B cell (primary cell): ENCODE measurements around the gene CHRM1. TPM values are rescaled to one million over a fixed set of nuclear protein-coding genes. Genes with fewer than 3 reads are reported as not detected.

Experiments
- ATAC-seq: fragments of 200-7000 bp; cut with Tn5 transposase; one replicate; pipeline ENCODE4 v1.10.0; 2021; ENCODE audit warnings: low read depth, mild to moderate bottlenecking, moderate number of reproducible peaks, moderate library complexity
- CTCF ChIA-PET: fragments of 350-600 bp; sonication (Branson Sonifier 250); formaldehyde crosslinking; loops from one replicate; lab custom pipeline; 2021; ENCODE audit warnings: antibody characterized with exemption, inconsistent platforms; lab: Charles Lee
- POLR2A ChIA-PET: fragments of 350-600 bp; sonication (Branson Sonifier 250); formaldehyde crosslinking; loops from one replicate; lab custom pipeline; 2021; ENCODE audit warnings: antibody characterized with exemption; lab: Charles Lee
- DNase-seq: peaks from one replicate; pipeline ENCODE4 v3.0.0; 2013
- H2AFZ ChIP-seq: 2 replicates; pipeline ENCODE4 v1.6.1; 2012; ENCODE audit warnings: mild to moderate bottlenecking, low read depth, low read length; ENCODE audit not compliant: insufficient read depth, poor library complexity, severe bottlenecking
- H3K27ac ChIP-seq, 2 donors: 1 replicate in 1 of 2; 2 replicates in 1 of 2; pipeline ENCODE4 v1.5.1; 2012 to 2013; ENCODE audit warnings: low read length in 2 of 2, mild to moderate bottlenecking in 2 of 2, moderate library complexity in 1 of 2
- H3K27me3 ChIP-seq, 4 experiments: fragments of 200-600 bp in 1 of 4; sonication (generic) in 1 of 4; replicated peaks in 1 of 4; 1 replicate in 2 of 4; 2 replicates in 2 of 4; pipeline versions ENCODE4 v1.6.1 to v1.7.0; 2013 to 2016; ENCODE audit warnings: low read length in 3 of 4, mild to moderate bottlenecking in 2 of 4, mixed read lengths in 1 of 4, moderate library complexity in 1 of 4; ENCODE audit not compliant: insufficient read depth in 4 of 4, control insufficient read depth in 3 of 4; ENCODE audit errors: control extremely low read depth in 1 of 4
- H3K36me3 ChIP-seq, 2 experiments: replicated peaks in 1 of 2; 1 replicate in 1 of 2; 2 replicates in 1 of 2; pipeline versions ENCODE4 v1.6.1 to v1.7.1; 2013; ENCODE audit warnings: low read length in 1 of 2; ENCODE audit not compliant: insufficient read depth in 2 of 2, control insufficient read depth in 1 of 2; ENCODE audit errors: control extremely low read depth in 1 of 2, extremely low read depth in 1 of 2
- H3K4me1 ChIP-seq, 2 donors: fragments of 200-600 bp in 1 of 2; sonication (generic) in 1 of 2; 1 replicate in 1 of 2; 2 replicates in 1 of 2; pipeline versions ENCODE4 v1.5.1 to v1.6.1; 2013 to 2017; ENCODE audit warnings: low read length in 2 of 2; ENCODE audit not compliant: control insufficient read depth in 2 of 2, insufficient read depth in 2 of 2
- H3K4me2 ChIP-seq: replicated peaks from 2 replicates; pipeline ENCODE3; 2012; ENCODE audit warnings: mild to moderate bottlenecking, low read depth, low read length; ENCODE audit not compliant: poor library complexity, severe bottlenecking
- H3K4me3 ChIP-seq, 5 experiments: fragments of 200-600 bp in 1 of 5; sonication (generic) in 1 of 5; 1 replicate in 3 of 5; 2 replicates in 2 of 5; pipeline versions ENCODE4 v1.5.1 to v1.7.0; 2011 to 2016; ENCODE audit warnings: low read length in 4 of 5, mild to moderate bottlenecking in 4 of 5, low read depth in 2 of 5, control low read depth in 1 of 5, moderate library complexity in 1 of 5; ENCODE audit not compliant: insufficient read depth in 1 of 5; ENCODE audit errors: control extremely low read depth in 1 of 5, extremely low read depth in 1 of 5
- H3K79me2 ChIP-seq: fragments of 200-600 bp; sonication (generic); one replicate; pipeline ENCODE4 v1.6.0; 2016; ENCODE audit warnings: low read length; ENCODE audit not compliant: control insufficient read depth, insufficient read depth
- H3K9ac ChIP-seq: fragments of 200-600 bp; sonication (generic); 2 replicates; pipeline ENCODE4 v1.6.1; 2017; ENCODE audit warnings: mild to moderate bottlenecking, low read length, moderate library complexity
- H3K9me3 ChIP-seq, 3 donors: one replicate each; pipeline versions ENCODE4 v1.6.1 to v1.7.1; 2013; ENCODE audit warnings: low read length in 2 of 3; ENCODE audit not compliant: control insufficient read depth in 2 of 3, insufficient read depth in 1 of 3; ENCODE audit errors: control extremely low read depth in 1 of 3
- H4K20me1 ChIP-seq: 2 replicates; pipeline ENCODE4 v1.6.0; 2012; ENCODE audit warnings: mild to moderate bottlenecking, low read length; ENCODE audit not compliant: insufficient read depth, control insufficient read depth, poor library complexity, severe bottlenecking
- H3K27ac Mint-ChIP-seq: one replicate; pipeline ENCODE4 v1.8.0; 2021; ENCODE audit warnings: mixed read lengths
- H3K27me3 Mint-ChIP-seq: one replicate; pipeline ENCODE4 v1.8.0; 2021; ENCODE audit warnings: mixed read lengths
- H3K4me1 Mint-ChIP-seq: one replicate; pipeline ENCODE4 v1.8.0; 2021; ENCODE audit warnings: mixed read lengths
- H3K4me3 Mint-ChIP-seq: one replicate; pipeline ENCODE4 v1.8.0; 2021; ENCODE audit warnings: mixed read lengths
- H3K9me3 Mint-ChIP-seq: one replicate; pipeline ENCODE4 v1.8.0; 2022; ENCODE audit warnings: mixed read lengths; ENCODE audit not compliant: insufficient read depth
- CTCF ChIP-seq: fragments of 200-600 bp; IDR thresholded peaks from one replicate; pipeline ENCODE4 v1.8.0; 2022; ENCODE audit warnings: antibody characterized with exemption, mild to moderate bottlenecking
- EZH2 ChIP-seq: IDR thresholded peaks from 2 replicates; pipeline ENCODE4 v1.6.1; 2012; ENCODE audit warnings: borderline replicate concordance, low read depth, mild to moderate bottlenecking, moderate library complexity, low read length; ENCODE audit not compliant: insufficient read depth, poor library complexity, severe bottlenecking
- WGBS: methylation state at CpG from one replicate; pipeline ENCODE4 v1.1.5; 2013; ENCODE audit warnings: missing lambda C conversion rate; ENCODE audit not compliant: insufficient coverage; 5-methylcytosine and 5-hydroxymethylcytosine counted together
- intact Hi-C: fragments of 100-400 bp; cut with micrococcal nuclease; formaldehyde crosslinking; loops from one replicate; pipeline ENCODE4 v1.10.0; 2022
- polyA plus RNA-seq: library from polyadenylated mRNA; depleted of rRNA; stranded (reverse); fragments of >200 nt; gene quantifications from 2 replicates; pipeline ENCODE4 v1.2.3, GENCODE V29; 2012
- total RNA-seq, 2 donors: library from RNA; stranded (reverse); fragments of 120-200 nt in 1 of 2; gene quantifications; 1 replicate in 1 of 2; 2 replicates in 1 of 2; pipeline versions ENCODE4 v1.2.3 to v1.2.4, GENCODE V29; 2013 to 2022

CHRM1 gene
- total and polyA plus RNA-seq, 2 donors (not counting 1 experiment from before 2014, with no cell fraction given) = not detected

- Histone ChIP-seq H3K36me3 (peaks cover 0 to 2% of the 10 kb centered on the region in 2 experiments), H3K4me2 (no peak overlapping the region)
- CTCF ChIA-PET = interaction anchor here (0.7 to 1.3 kb wide), 2 partner anchors 90 to 103 kb away, joined by 3 to 4 read pairs; no protein-coding TSS in a partner anchor
Observed at GRCh38 chr11:62875698-62876478, 45.3 kb downstream of the CHRM1 start.

More at GRCh38 chr11:62875698-62876478, 45.3 kb downstream of the CHRM1 start:
- no peaks in the 10 kb centered on the region for H3K9me3 Mint-ChIP-seq
- no peaks in the 10 kb centered on the region for H3K9me3 ChIP-seq
- ATAC-seq = no peak
- H3K9ac ChIP-seq = no peak overlapping the region
- peaks cover 10% of the 10 kb centered on the region for H3K79me2 ChIP-seq
- no peak overlapping the region for H3K4me3 ChIP-seq
- no peaks in the 10 kb centered on the region for H3K27me3 Mint-ChIP-seq
- H3K4me1 Mint-ChIP-seq = peaks cover 11% of the 10 kb centered on the region
- no peak overlapping the region for H2AFZ ChIP-seq
- H3K27ac ChIP-seq = no peak overlapping the region
- no peak for DNase-seq
- TF ChIP-seq CTCF = no peak
- TF ChIP-seq EZH2 = no peak
- H3K27ac Mint-ChIP-seq = no peak overlapping the region
- WGBS = 96% methylated on average over 4 of the region's 7 CpGs
- POLR2A ChIA-PET = no interaction called here
- intact Hi-C loops = no loop called here
- H4K20me1 ChIP-seq = no peaks in the 10 kb centered on the region
- no peak overlapping the region for H3K4me3 Mint-ChIP-seq
- H3K4me1 ChIP-seq = peaks cover 9 to 13% of the 10 kb centered on the region in 2 donors
- no peaks in the 10 kb centered on the region for H3K27me3 ChIP-seq
